OCI-LY1 (cell line): Measurements from ENCODE around the gene WDR43.

Experiments
- H2AFZ ChIP-seq: fragments of 200-600 bp; sonication (generic), shearing (Covaris generic); 2 replicates; pipeline ENCODE4 v1.6.0; 2014; ENCODE audit warnings: antibody characterized with exemption, mild to moderate bottlenecking, low read length
- H3F3A ChIP-seq: fragments of 200-600 bp; sonication (generic), shearing (Covaris generic); 2 replicates; pipeline ENCODE4 v1.6.0; 2014; ENCODE audit warnings: mild to moderate bottlenecking, antibody characterized with exemption, low read length, moderate library complexity; ENCODE audit not compliant: insufficient read depth
- H3K27ac ChIP-seq: fragments of 200-600 bp; sonication (generic); 2 replicates; pipeline ENCODE4 v1.5.1; 2014; ENCODE audit warnings: low read length, mixed run types, mild to moderate bottlenecking, low read depth; ENCODE audit not compliant: poor library complexity, severe bottlenecking
- H3K27me3 ChIP-seq: fragments of 200-600 bp; sonication (generic); 2 replicates; pipeline ENCODE4 v1.6.0; 2014; ENCODE audit warnings: antibody characterized with exemption, mild to moderate bottlenecking, low read length, moderate library complexity; ENCODE audit not compliant: insufficient read depth
- H3K36me3 ChIP-seq: fragments of 200-600 bp; sonication (generic); 2 replicates; pipeline ENCODE4 v1.6.1; 2014; ENCODE audit warnings: mild to moderate bottlenecking, antibody characterized with exemption, low read length, moderate library complexity, mixed read lengths; ENCODE audit not compliant: insufficient read depth
- H3K4me1 ChIP-seq: fragments of 200-600 bp; sonication (generic); 2 replicates; pipeline ENCODE4 v1.5.1; 2014; ENCODE audit warnings: mild to moderate bottlenecking, low read length, moderate library complexity; ENCODE audit not compliant: insufficient read depth, severe bottlenecking
- H3K4me2 ChIP-seq: fragments of 200-600 bp; sonication (generic), shearing (Covaris generic); 2 replicates; pipeline ENCODE4 v1.6.1; 2014; ENCODE audit warnings: low read length
- H3K4me3 ChIP-seq: fragments of 200-600 bp; sonication (generic); 2 replicates; pipeline ENCODE4 v1.5.1; 2014; ENCODE audit warnings: low read length, low read depth, mild to moderate bottlenecking, mixed read lengths; ENCODE audit not compliant: poor library complexity, severe bottlenecking
- H3K79me2 ChIP-seq: fragments of 200-600 bp; shearing (Covaris generic); 2 replicates; pipeline ENCODE4 v1.6.1; 2016; ENCODE audit warnings: mixed run types, low read length, mixed read lengths; ENCODE audit not compliant: insufficient read depth
- H3K9ac ChIP-seq: fragments of 200-600 bp; sonication (generic), shearing (Covaris generic); 2 replicates; pipeline ENCODE4 v1.6.1; 2014; ENCODE audit warnings: mild to moderate bottlenecking, low read length, mixed read lengths
- H3K9me2 ChIP-seq: fragments of 200-600 bp; sonication (generic), shearing (Covaris generic); 2 replicates; pipeline ENCODE4 v1.6.1; 2014; ENCODE audit warnings: low read depth, mild to moderate bottlenecking, low read length, mixed read lengths
- H3K9me3 ChIP-seq: fragments of 200-600 bp; shearing (Covaris generic); 2 replicates; pipeline ENCODE4 v1.6.1; 2014; ENCODE audit warnings: low read length, mixed read lengths
- H4K20me1 ChIP-seq: fragments of 200-600 bp; sonication (generic), shearing (Covaris generic); 2 replicates; pipeline ENCODE4 v1.6.0; 2016; ENCODE audit warnings: mild to moderate bottlenecking, low read length; ENCODE audit not compliant: insufficient read depth
- EZH2 ChIP-seq: fragments of 200-600 bp; sonication (generic), shearing (Covaris generic); IDR thresholded peaks from 2 replicates; pipeline ENCODE4 v1.8.0; 2017; ENCODE audit warnings: borderline replicate concordance, mixed run types, mild to moderate bottlenecking, antibody characterized with exemption, low read length, moderate library complexity, mixed read lengths
- TF ChIP-seq, protein P1 (sequence below): fragments of 200-600 bp; sonication (generic), shearing (Covaris generic); IDR thresholded peaks from 2 replicates; pipeline ENCODE4 v1.5.1; 2017; ENCODE audit warnings: mild to moderate bottlenecking, antibody characterized with exemption, low read length, moderate library complexity, mixed read lengths

Gene WDR43

DNA sequence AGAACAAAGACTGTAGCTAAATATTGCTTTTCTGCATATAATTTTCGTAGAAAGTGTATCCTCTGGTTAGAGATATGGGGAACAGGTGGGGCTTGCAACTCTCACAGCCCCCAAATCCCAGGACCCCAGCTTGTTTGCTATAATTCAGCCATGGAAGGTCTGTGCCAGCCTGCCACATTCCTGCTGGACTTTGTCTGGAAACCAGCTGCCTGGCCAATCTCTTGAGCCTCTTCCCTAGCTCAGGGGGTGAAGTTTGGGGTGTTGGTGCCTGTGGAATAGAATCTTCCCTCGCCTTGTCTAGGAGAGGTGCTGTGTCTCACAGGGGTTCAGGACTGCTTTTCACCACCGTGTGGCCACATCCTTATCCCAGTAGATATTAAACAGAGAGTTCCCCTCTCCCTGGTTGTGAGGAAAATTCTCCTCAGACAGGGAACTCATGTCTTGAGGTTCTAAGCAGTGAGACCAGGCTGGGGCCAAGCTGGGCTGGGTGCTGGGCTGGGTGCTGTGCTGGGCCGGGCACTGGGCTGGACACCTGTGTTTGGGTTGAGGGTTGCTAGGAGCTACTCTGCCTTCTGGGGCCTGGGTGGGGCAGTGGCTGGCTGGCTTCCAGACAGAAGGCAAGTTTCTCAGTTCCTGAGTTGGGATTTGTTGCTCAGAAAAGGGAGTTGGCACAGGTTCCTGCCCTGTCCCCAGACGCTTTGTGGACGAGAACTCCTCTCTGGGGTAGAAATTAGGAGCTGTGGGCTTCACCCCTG lies 98.9 kb downstream of the WDR43 start:
- no peaks in the 10 kb centered on the region for H4K20me1 ChIP-seq
- no peaks in the 10 kb centered on the region for H3K36me3 ChIP-seq
- TF ChIP-seq EZH2 = no peak
- TF ChIP-seq, protein P1, sequence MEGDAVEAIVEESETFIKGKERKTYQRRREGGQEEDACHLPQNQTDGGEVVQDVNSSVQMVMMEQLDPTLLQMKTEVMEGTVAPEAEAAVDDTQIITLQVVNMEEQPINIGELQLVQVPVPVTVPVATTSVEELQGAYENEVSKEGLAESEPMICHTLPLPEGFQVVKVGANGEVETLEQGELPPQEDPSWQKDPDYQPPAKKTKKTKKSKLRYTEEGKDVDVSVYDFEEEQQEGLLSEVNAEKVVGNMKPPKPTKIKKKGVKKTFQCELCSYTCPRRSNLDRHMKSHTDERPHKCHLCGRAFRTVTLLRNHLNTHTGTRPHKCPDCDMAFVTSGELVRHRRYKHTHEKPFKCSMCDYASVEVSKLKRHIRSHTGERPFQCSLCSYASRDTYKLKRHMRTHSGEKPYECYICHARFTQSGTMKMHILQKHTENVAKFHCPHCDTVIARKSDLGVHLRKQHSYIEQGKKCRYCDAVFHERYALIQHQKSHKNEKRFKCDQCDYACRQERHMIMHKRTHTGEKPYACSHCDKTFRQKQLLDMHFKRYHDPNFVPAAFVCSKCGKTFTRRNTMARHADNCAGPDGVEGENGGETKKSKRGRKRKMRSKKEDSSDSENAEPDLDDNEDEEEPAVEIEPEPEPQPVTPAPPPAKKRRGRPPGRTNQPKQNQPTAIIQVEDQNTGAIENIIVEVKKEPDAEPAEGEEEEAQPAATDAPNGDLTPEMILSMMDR = no peak
- no peaks in the 10 kb centered on the region for H3F3A ChIP-seq
- no peak overlapping the region for H3K4me3 ChIP-seq
- H2AFZ ChIP-seq = no peak overlapping the region
- H3K4me2 ChIP-seq = no peak overlapping the region
- no peak overlapping the region for H3K9ac ChIP-seq
- H3K79me2 ChIP-seq = no peaks in the 10 kb centered on the region
- no peaks in the 10 kb centered on the region for H3K9me2 ChIP-seq
- peaks cover 5% of the 10 kb centered on the region; the same call in 1 of the 2 replicates for H3K27me3 ChIP-seq
- no peak overlapping the region for H3K27ac ChIP-seq
- no peaks in the 10 kb centered on the region for H3K4me1 ChIP-seq
- no peaks in the 10 kb centered on the region for H3K9me3 ChIP-seq

DNA sequence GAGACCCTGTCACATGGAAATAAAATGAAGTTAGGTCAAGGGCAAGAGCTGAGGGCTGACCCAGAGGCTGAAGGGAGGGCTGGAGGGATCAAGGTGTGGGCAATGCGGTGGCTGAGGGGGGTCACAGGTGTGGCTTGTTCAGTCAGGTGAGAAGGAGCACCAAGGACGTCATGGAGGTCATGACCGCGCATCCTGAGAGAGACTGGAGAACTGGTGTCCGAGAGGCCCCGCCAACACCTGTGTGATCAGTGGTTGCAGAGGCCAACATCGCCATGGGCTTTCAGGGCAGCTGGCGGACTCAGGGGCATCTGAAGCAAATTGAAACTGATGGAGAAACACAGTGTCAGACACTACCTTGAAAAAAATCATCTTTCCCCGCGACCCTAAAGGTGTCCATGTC lies 99.6 kb downstream of the WDR43 start:
- no peaks in the 10 kb centered on the region for H3K9me3 ChIP-seq
- H3K4me1 ChIP-seq = no peaks in the 10 kb centered on the region
- H2AFZ ChIP-seq = no peak overlapping the region
- H3K27me3 ChIP-seq = peaks cover 5% of the 10 kb centered on the region; the same call in 1 of the 2 replicates
- H3K4me2 ChIP-seq = no peak overlapping the region
- no peaks in the 10 kb centered on the region for H3F3A ChIP-seq
- H3K27ac ChIP-seq = no peak overlapping the region
- H3K4me3 ChIP-seq = no peak overlapping the region
- H3K79me2 ChIP-seq = no peaks in the 10 kb centered on the region
- H3K9ac ChIP-seq = no peak overlapping the region
- no peaks in the 10 kb centered on the region for H3K9me2 ChIP-seq
- H3K36me3 ChIP-seq = no peaks in the 10 kb centered on the region
- TF ChIP-seq, protein P1 = no peak
- TF ChIP-seq EZH2 = no peak
- H4K20me1 ChIP-seq = no peaks in the 10 kb centered on the region

DNA sequence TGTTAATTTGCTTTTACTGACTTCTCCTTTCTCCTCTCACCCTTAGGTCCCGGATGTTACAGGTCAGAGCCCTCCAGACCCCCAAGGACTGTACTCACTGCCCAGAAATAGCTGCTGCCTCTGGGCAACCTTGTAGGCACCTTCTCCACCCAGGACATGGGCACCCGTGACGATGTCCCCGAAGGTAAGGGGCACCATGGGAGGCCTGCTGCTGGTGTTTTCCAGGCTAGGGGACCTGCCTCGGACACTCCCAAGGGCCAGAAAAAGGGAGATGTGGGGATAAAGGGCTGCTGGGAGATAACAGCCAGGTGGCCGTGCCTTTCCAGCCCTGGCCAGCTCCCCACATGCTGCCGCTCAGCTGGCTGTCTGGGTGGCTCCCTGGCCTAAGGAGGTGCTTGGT lies 100.2 kb downstream of the WDR43 start:
- H3K79me2 ChIP-seq = no peaks in the 10 kb centered on the region
- peaks cover 5% of the 10 kb centered on the region; the same call in 1 of the 2 replicates for H3K27me3 ChIP-seq
- H4K20me1 ChIP-seq = no peaks in the 10 kb centered on the region
- no peak overlapping the region for H3K9ac ChIP-seq
- no peaks in the 10 kb centered on the region for H3K4me1 ChIP-seq
- no peaks in the 10 kb centered on the region for H3K9me2 ChIP-seq
- H2AFZ ChIP-seq = no peak overlapping the region
- no peaks in the 10 kb centered on the region for H3F3A ChIP-seq
- no peak for TF ChIP-seq EZH2
- TF ChIP-seq, protein P1 = no peak
- no peak overlapping the region for H3K4me2 ChIP-seq
- no peaks in the 10 kb centered on the region for H3K9me3 ChIP-seq
- no peak overlapping the region for H3K27ac ChIP-seq
- H3K4me3 ChIP-seq = no peak overlapping the region
- H3K36me3 ChIP-seq = no peaks in the 10 kb centered on the region
